ENCODE results near the gene FYB1. TPM values are rescaled to one million over a fixed set of nuclear protein-coding genes. Genes with fewer than 3 reads are reported as not detected.

The FYB1 gene
- total RNA-seq, 1 donor from 2014 or later, result not detected

- no peaks in the 10 kb centered on the region for H3K27me3 ChIP-seq (ENCODE audit: control insufficient read depth, insufficient read depth, low read length)
- no peak for TF ChIP-seq CTCF (IDR thresholded peaks at IDR 0.05; ENCODE audit: insufficient read depth, low read length, poor library complexity, severe bottlenecking)
- no peak for DNase-seq (ENCODE audit: low read depth)
- no peak overlapping the region for H3K4me3 ChIP-seq (ENCODE audit: low read depth, low read length)
- no peaks in the 10 kb centered on the region for H3K36me3 ChIP-seq (ENCODE audit: control insufficient read depth, insufficient read depth, low read length)
Measured at GRCh38 chr5:39176759-39177630, 42.4 kb downstream of the FYB1 start.

- no peak overlapping the region for H3K4me3 ChIP-seq (ENCODE audit: low read depth, low read length)
- no peak for TF ChIP-seq CTCF (IDR thresholded peaks at IDR 0.05; ENCODE audit: insufficient read depth, low read length, poor library complexity, severe bottlenecking)
- H3K27me3 ChIP-seq (ENCODE audit: control insufficient read depth, insufficient read depth, low read length), result no peaks in the 10 kb centered on the region
- no peaks in the 10 kb centered on the region for H3K36me3 ChIP-seq (ENCODE audit: control insufficient read depth, insufficient read depth, low read length)
- no peak for DNase-seq (ENCODE audit: low read depth)
Measured at GRCh38 chr5:39175273-39175955, 43.9 kb downstream of the FYB1 start.

- H3K27me3 ChIP-seq (ENCODE audit: control insufficient read depth, insufficient read depth, low read length), result no peaks in the 10 kb centered on the region
- TF ChIP-seq CTCF (IDR thresholded peaks at IDR 0.05; ENCODE audit: insufficient read depth, low read length, poor library complexity, severe bottlenecking), result no peak
- H3K36me3 ChIP-seq (ENCODE audit: control insufficient read depth, insufficient read depth, low read length), result no peaks in the 10 kb centered on the region
Measured at GRCh38 chr5:39173069-39173468, 46.3 kb downstream of the FYB1 start.

GRCh38 chr5:39172593-39172992 lies 46.8 kb downstream of the FYB1 start:
- Histone ChIP-seq H3K27me3 (ENCODE audit: control insufficient read depth, insufficient read depth, low read length) (no peaks in the 10 kb centered on the region), H3K36me3 (ENCODE audit: control insufficient read depth, insufficient read depth, low read length) (no peaks in the 10 kb centered on the region), H3K4me3 (ENCODE audit: low read depth, low read length) (no peak overlapping the region)
- no peak for TF ChIP-seq CTCF (IDR thresholded peaks at IDR 0.05; ENCODE audit: insufficient read depth, low read length, poor library complexity, severe bottlenecking)
- no peak for DNase-seq (ENCODE audit: low read depth)

More at GRCh38 chr5:39173069-39173468, 46.3 kb downstream of the FYB1 start:
- H3K4me3 ChIP-seq (ENCODE audit: low read depth, low read length), result no peak overlapping the region
- DNase-seq (ENCODE audit: low read depth), result no peak

GRCh38 chr5:39171647-39172046 lies 47.7 kb downstream of the FYB1 start:
- TF ChIP-seq CTCF (IDR thresholded peaks at IDR 0.05; ENCODE audit: insufficient read depth, low read length, poor library complexity, severe bottlenecking), result no peak
- Histone ChIP-seq H3K4me3 (ENCODE audit: low read depth, low read length) (no peak overlapping the region), H3K27me3 (ENCODE audit: control insufficient read depth, insufficient read depth, low read length) (no peaks in the 10 kb centered on the region), H3K36me3 (ENCODE audit: control insufficient read depth, insufficient read depth, low read length) (no peaks in the 10 kb centered on the region)
- DNase-seq (ENCODE audit: low read depth), result no peak

Measured in kidney epithelial cell (primary cell).